Vagina (tissue), 2 donors: ENCODE data around the gene SLF2. TPM values are rescaled to one million over a fixed set of nuclear protein-coding genes. Genes with fewer than 3 reads are reported as not detected.

Experiments
- DNase-seq, 2 donors: peaks; one replicate each; pipeline ENCODE4 v3.0.0-alpha.2; 2017; ENCODE audit errors: extremely low spot score in 2 of 2
- H3K27ac ChIP-seq: fragments of 200-600 bp; sonication (generic); one replicate; pipeline ENCODE4 v1.5.1; 2019
- H3K27me3 ChIP-seq: fragments of 200-600 bp; sonication (generic); one replicate; pipeline ENCODE4 v1.5.1; 2019
- H3K36me3 ChIP-seq, 2 donors: fragments of 200-600 bp; sonication (generic); one replicate each; pipeline ENCODE4 v1.5.1; 2017 to 2019
- H3K4me1 ChIP-seq: fragments of 200-600 bp; sonication (generic); one replicate; pipeline ENCODE4 v1.5.1; 2019
- H3K4me3 ChIP-seq, 2 donors: fragments of 200-600 bp; sonication (generic); 1 replicate in 1 of 2; 2 replicates in 1 of 2; pipeline ENCODE4 v1.5.1; 2016 to 2019
- H3K9me3 ChIP-seq: fragments of 200-600 bp; sonication (generic); one replicate; pipeline ENCODE4 v1.5.1; 2019
- POLR2A ChIP-seq, 2 donors: fragments of 450-650 bp; IDR thresholded peaks; one replicate each; pipeline ENCODE4 v1.6.1; 2017; ENCODE audit warnings: antibody characterized with exemption in 2 of 2, mild to moderate bottlenecking in 2 of 2, moderate library complexity in 2 of 2
- POLR2AphosphoS5 ChIP-seq, 2 donors: sonication (generic); formaldehyde crosslinking; IDR thresholded peaks; one replicate each; pipeline ENCODE4 v1.9.0; 2017; ENCODE audit warnings: antibody characterized with exemption in 2 of 2, mild to moderate bottlenecking in 2 of 2, low read depth in 1 of 2; ENCODE audit not compliant: insufficient read depth in 1 of 2
- intact Hi-C: fragments of 100-400 bp; cut with DNase I; formaldehyde crosslinking; loops from one replicate; pipeline ENCODE4 v1.15.1; 2023
- total RNA-seq: library from RNA; depleted of rRNA; stranded (reverse); fragments of >200 nt; gene quantifications from one replicate; pipeline ENCODE4 v1.2.3, GENCODE V29; 2016
- TF ChIP-seq, protein P1 (sequence below), 3 experiments: fragments of 450-650 bp in 2 of 3; fragments of 200-600 bp in 1 of 3; sonication (generic) in 1 of 3; IDR thresholded peaks; one replicate each; pipeline ENCODE4 v1.5.1; 2017 to 2019; ENCODE audit warnings: antibody characterized with exemption in 3 of 3, mild to moderate bottlenecking in 2 of 3, moderate library complexity in 2 of 3

SLF2 gene
- total RNA-seq, 1 donor from 2014 or later: 26.8 TPM

DNA sequence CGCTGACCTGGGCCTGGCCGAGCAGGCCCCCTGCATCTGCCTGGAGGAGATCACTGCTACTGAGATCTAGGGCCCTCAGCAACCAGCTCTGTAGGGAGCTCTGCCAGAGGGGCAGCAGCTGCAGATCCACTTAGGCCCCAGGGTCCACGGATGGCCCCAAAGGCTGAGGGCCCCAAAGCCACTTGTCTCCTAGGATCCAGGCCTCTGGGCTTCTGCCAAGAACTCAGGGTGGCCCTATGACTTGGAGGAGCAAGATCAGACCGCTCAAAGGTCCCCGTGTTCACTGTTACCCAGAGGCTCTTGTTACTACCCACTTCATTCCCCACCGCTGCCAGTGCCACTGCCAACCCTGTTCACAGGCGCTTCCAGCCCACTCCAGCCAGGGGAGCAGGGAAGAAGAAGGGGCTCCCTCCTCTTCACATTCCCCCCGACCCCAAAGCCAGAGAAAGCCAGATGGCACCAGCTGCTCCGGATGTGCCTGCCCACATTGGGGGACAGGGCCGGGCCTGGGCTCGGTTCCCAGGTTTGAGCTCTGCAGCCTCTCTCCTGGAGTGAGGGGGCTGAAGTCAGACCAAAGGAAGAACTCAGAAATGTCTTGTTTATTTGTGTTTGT is 94.4 kb downstream of the SLF2 start:
- H3K36me3 ChIP-seq: peaks cover 2 to 36% of the 10 kb centered on the region in 2 donors
- no peak for DNase-seq
- H3K4me3 ChIP-seq: no peak overlapping the region
- H3K4me1 ChIP-seq: peaks cover 20% of the 10 kb centered on the region
- H3K9me3 ChIP-seq: no peaks in the 10 kb centered on the region
- no peak overlapping the region for H3K27ac ChIP-seq
- H3K27me3 ChIP-seq: no peaks in the 10 kb centered on the region
- intact Hi-C loops: no loop called here
- TF ChIP-seq, protein P1, sequence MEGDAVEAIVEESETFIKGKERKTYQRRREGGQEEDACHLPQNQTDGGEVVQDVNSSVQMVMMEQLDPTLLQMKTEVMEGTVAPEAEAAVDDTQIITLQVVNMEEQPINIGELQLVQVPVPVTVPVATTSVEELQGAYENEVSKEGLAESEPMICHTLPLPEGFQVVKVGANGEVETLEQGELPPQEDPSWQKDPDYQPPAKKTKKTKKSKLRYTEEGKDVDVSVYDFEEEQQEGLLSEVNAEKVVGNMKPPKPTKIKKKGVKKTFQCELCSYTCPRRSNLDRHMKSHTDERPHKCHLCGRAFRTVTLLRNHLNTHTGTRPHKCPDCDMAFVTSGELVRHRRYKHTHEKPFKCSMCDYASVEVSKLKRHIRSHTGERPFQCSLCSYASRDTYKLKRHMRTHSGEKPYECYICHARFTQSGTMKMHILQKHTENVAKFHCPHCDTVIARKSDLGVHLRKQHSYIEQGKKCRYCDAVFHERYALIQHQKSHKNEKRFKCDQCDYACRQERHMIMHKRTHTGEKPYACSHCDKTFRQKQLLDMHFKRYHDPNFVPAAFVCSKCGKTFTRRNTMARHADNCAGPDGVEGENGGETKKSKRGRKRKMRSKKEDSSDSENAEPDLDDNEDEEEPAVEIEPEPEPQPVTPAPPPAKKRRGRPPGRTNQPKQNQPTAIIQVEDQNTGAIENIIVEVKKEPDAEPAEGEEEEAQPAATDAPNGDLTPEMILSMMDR (IDR thresholded peaks at IDR 0.05): no peak
- TF ChIP-seq POLR2A (IDR thresholded peaks at IDR 0.05) (no peak), POLR2AphosphoS5 (IDR thresholded peaks at IDR 0.05; ENCODE audit: insufficient read depth in 1 of 2, low read depth in 1 of 2) (peak in 1 of 2 donors; percentile 28)

DNA sequence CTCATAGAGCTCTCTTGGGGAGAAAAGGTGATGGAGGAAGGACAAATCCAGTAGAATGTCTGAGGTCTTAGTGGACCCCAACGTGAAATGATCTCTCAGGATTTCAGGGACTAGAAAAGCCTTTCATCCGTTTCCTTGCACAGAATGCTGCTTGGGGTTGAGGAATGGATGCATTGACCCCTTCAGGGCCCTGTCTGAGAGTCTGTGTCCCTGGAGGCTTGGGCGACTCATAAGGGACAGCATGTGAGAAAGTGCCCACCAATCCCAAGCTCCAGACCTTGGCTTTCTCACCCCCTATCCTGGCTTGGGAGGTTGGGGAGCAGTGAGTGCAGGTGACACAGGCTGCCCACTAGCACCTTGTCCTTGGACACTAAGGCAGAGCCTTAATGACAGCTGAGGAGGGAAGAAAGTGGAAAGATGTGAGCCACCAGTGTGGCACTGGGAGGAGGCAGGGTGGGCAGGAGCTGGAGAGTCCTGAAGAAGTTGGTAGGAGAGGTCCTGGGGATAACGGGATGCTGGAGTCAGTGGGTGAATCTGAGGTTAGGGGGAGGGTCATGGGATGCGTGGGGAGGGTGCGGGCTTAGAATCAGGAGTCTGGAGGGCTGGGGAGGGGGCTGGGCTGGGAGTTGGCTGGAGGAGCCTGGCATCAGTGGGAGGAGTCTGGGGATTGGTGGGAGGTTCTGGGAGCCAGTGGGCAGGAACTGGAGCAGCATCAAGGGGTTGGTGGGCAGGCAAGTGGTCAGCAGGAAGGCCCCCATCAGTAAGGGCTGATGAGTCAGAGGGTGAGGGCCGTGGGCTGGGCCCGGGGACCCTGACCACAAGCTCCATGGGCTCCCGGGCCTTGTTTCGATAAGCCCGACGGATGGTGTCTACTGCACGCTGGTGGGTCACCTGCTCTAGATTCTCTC is 95.4 kb downstream of the SLF2 start:
- Histone ChIP-seq H3K4me1 (peaks cover 22% of the 10 kb centered on the region), H3K4me3 (no peak overlapping the region), H3K36me3 (peaks cover 2 to 34% of the 10 kb centered on the region in 2 donors), H3K27me3 (no peaks in the 10 kb centered on the region), H3K9me3 (no peaks in the 10 kb centered on the region), H3K27ac (peak overlapping the region; percentile 56)
- TF ChIP-seq, protein P1 (IDR thresholded peaks at IDR 0.05): no peak
- TF ChIP-seq POLR2A (IDR thresholded peaks at IDR 0.05) (no peak), POLR2AphosphoS5 (IDR thresholded peaks at IDR 0.05; ENCODE audit: insufficient read depth in 1 of 2, low read depth in 1 of 2) (no peak)
- no peak for DNase-seq
- intact Hi-C loops: no loop called here

DNA sequence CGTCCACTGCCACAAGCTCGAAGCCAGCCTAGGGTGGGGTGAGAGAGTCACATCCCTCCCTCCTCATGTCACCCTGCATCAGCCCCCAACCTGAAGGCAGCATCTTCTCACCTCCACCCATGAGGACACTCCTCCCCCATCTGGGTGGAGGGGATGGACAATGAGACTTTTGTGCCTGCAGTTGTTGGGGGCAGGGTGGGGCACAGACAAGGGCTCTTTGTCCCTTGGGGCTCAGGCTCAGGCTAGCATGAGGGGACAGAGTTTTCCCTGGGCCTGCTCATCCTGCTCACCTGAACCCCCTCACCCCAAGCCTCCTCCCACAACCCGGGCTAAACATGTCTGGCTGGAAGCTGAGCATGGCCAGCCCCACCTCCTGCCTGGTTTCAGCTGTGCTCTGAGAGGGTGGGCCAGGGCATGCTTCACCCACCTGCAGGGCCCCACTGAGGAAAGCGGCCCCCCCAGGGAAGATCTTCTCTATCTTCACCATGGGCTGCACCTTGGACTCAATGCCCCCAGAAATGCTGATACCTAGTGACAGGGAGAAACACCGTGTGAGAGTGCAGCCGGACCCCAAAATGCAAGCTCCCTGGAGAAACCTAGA is 96.2 kb downstream of the SLF2 start:
- H3K27ac ChIP-seq: no peak overlapping the region
- TF ChIP-seq POLR2A (IDR thresholded peaks at IDR 0.05): no peak
- TF ChIP-seq, protein P1 (IDR thresholded peaks at IDR 0.05): no peak
- TF ChIP-seq POLR2AphosphoS5 (IDR thresholded peaks at IDR 0.05; ENCODE audit: insufficient read depth in 1 of 2, low read depth in 1 of 2): no peak
- peaks cover 2 to 27% of the 10 kb centered on the region in 2 donors for H3K36me3 ChIP-seq
- no peaks in the 10 kb centered on the region for H3K27me3 ChIP-seq
- H3K4me1 ChIP-seq: peaks cover 27% of the 10 kb centered on the region
- intact Hi-C loops: no loop called here
- H3K4me3 ChIP-seq: no peak overlapping the region
- no peak for DNase-seq
- no peaks in the 10 kb centered on the region for H3K9me3 ChIP-seq

DNA sequence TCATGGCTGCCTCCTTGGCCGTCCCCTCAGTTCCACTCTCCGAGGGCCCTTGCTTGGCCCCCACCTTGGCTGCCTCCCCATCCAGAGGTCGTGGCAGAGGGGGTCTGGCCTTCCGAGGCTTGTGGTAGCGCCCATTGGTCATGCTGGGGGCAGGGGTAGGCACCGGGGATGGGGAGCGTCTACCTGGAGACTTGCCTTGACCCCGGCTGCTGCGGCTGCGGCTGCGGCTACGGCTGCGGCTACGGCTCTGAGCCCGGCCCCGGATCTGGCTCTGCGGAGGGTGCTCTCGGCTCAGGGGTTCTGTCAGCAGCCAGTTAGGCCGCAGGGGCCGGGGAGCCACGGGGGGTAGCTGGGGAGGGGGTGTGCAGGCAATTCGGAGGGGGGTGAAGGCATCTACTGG is 97.6 kb downstream of the SLF2 start:
- no peak for DNase-seq
- Histone ChIP-seq H3K27ac (no peak overlapping the region), H3K4me1 (peaks cover 27% of the 10 kb centered on the region), H3K27me3 (no peaks in the 10 kb centered on the region), H3K36me3 (peaks cover 2 to 21% of the 10 kb centered on the region in 2 donors), H3K9me3 (no peaks in the 10 kb centered on the region), H3K4me3 (no peak overlapping the region)
- no peak for TF ChIP-seq POLR2AphosphoS5 (IDR thresholded peaks at IDR 0.05; ENCODE audit: insufficient read depth in 1 of 2, low read depth in 1 of 2)
- no peak for TF ChIP-seq POLR2A (IDR thresholded peaks at IDR 0.05)
- TF ChIP-seq, protein P1 (IDR thresholded peaks at IDR 0.05): no peak
- intact Hi-C loops: no loop called here
